GM18870 (cell line): Measurements from ENCODE around the gene TMEM63C.

Experiments used
- ATAC-seq: cut with Tn5 transposase; IDR thresholded peaks from one replicate; pipeline ENCODE4 v1.9.1; 2021; ENCODE audit warnings: moderate library complexity; ENCODE audit not compliant: unreplicated experiment

Gene TMEM63C

DNA sequence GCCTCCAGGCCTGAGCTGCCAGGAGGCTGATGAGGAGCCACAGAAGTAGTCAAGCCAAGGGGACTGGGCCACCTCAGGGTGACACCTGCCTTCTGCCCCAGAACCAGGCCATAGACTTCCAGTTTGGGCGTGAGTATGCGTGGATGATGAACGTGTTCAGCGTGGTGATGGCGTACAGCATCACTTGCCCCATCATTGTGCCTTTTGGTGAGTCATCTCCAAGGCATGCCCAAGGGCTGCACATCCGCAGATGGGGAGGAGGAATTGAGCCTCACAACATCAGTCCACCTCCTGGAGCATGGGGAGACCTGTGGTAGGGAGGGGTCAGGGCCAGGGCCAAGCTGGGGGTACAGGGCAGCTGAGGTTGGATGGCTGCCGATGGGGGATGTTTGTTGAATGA is 67.1 kb downstream of the TMEM63C start:
- ATAC-seq = no peak

GRCh38 chr14:77249286-77249685 is 67.7 kb downstream of the TMEM63C start:
- no peak for ATAC-seq

GRCh38 chr14:77250927-77251326 is 69.3 kb downstream of the TMEM63C start:
- no peak for ATAC-seq

GRCh38 chr14:77251870-77252269 is 70.3 kb downstream of the TMEM63C start:
- ATAC-seq = no peak

DNA sequence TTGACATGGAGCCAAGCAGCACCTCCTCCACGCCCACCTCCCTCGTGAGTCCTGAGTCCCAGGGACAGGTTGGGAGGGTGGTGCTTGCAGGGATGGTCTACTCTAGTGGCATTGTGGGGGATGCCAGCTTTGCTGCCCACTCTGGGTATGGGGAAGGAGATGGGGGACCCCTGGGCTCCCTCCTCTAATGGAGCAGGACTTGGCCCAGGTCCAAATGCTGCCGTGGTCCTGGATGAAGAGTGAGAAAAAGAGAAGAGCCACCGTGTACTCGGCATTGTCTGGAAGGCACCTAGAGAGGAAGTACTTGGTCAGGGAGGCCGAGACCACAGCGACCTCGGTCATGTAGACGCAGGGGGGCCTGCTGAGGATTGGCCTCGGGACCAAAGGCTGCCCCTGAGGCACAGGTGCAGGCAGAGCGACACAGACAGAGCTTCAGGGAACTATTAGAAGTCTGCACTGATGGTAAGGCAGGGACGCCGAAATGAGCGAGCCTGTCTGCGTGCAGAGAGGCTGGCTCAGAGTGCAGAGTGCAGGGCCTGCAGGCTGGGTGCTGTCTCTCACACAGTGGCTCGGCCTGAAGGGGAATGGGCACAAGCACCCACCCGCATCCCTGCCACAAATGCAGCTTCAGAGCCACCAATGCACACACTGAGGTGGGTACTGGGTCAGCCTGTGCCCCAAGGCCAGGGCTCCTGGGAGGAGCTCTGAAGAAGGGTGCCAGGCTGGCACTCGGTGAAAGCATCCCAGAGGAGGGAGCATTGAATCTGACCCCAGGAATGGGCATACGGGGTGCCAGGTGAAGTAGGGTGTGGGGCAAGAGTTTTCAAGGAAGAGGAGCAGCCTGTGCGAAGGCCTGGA is 72.0 kb downstream of the TMEM63C start:
- ATAC-seq = no peak

GRCh38 chr14:77256694-77257093 is 75.1 kb downstream of the TMEM63C start:
- no peak for ATAC-seq

DNA sequence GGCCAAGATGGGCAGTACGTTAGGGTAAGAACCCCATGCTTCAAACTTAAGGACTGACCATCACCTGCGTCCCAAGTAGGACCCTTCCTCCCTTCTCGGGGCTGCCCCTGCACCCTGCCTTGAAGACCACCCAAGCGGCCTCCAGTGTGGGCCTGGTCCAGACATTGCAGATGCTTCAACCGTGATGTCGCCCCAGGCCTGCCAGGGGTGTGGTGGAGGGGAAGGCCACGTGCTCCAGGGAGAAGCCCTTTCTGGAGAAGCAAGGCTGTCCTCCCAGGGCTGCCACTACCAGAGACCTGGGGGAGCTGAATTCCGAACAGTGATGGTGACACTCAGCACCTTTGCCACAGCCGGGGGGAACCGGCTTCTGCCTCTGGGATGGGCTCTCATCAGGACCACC is 76.1 kb downstream of the TMEM63C start:
- no peak for ATAC-seq

- ATAC-seq = no peak
Measured at GRCh38 chr14:77258566-77258965, 77.0 kb downstream of the TMEM63C start.

GRCh38 chr14:77259025-77259715 is 77.6 kb downstream of the TMEM63C start:
- no peak for ATAC-seq

DNA sequence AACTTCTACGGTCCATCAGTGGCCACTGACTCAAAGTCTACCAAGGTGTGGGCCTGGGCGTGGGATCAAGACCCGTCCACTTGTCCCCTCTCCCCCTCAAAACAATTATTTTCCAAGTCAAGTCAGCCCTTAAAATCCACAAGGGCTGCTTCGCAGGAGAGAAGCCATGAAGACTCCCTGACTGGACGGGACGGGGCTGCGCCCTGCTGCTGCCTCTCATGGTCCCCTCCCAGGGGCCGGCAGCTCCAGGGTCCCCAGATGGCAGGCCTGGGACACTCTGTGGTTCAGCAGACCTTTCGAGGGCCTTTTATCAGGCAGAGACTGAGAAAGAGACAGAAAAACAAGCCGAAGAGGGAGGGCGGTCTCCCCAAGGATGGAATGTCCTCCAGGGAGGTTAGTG is 78.6 kb downstream of the TMEM63C start:
- no peak for ATAC-seq

GRCh38 chr14:77260631-77261030 is 79.0 kb downstream of the TMEM63C start:
- no peak for ATAC-seq

GRCh38 chr14:77264466-77265186 is 83.0 kb downstream of the TMEM63C start:
- no peak for ATAC-seq

DNA sequence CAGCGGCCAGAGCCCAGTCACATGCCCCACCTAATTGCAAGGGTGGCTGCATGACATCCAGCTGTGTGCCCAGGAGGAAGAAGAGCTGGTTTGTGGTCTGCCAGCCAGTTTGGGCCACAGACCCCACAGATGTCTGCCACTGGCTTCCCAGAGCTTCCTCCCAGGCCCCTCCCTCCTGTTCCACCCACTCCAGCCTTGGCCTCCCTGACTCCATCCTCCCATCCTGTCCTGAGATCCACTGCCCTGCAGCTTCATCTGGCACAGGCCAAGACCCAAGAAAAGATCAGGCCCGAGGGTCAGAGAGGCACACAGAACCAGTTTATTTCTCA is 83.6 kb downstream of the TMEM63C start:
- no peak for ATAC-seq

DNA sequence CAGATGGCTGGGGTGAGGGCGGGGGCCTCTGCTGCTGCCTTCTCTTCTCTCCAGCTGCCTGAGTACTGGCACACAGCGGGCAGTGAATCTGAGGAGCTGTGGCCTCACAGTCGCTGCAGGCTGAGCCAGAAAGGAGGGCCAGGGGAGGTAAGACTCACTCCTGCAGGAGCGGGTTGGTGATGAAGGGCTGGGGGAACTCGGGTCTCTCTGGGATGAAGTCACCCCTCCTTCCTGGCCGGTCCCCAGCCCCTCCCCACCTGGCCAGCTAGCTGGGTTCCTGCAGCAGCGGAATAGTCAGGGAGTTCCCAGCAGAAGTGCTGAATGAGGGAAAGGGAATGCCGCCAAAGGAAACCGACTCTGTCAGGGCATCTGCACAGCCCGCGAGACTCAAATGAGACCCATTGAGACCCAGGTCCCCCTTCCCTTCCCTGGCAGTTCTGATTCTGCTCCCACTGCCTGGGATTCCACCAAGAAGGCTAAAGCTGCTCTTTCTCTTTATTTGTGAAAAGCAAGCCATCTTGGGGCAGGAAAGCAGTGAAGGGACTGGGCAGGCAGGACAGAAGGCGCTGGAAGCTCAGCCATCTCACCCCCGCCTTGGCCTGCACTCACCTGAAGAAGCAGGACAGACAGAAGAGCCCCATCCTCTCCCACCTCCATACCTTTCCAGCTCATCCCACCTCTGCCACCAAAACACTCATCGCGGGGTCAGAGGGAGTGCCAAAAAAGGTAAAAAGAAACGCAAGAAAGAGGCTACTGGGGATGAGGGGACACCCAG is 84.2 kb downstream of the TMEM63C start:
- no peak for ATAC-seq

DNA sequence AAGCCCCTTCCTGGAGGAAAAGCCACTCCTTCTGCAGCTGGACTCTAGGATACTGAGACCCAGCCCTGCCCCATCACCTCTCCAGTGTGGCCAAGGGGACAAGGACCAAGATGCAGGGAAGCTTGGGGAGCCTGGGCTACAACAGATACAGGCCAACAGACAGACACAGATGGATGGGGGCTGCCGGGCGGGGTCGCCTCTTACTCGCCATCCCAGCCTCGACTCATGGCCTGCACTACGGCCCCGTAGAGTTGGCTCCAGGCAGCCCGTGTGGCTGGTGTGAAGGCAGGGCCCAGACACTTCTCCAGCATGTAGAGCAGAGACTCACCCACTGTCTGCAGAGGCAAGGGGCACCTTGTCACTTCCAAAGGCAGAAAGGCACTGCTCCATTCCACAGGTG is 84.7 kb downstream of the TMEM63C start:
- ATAC-seq = no peak

DNA sequence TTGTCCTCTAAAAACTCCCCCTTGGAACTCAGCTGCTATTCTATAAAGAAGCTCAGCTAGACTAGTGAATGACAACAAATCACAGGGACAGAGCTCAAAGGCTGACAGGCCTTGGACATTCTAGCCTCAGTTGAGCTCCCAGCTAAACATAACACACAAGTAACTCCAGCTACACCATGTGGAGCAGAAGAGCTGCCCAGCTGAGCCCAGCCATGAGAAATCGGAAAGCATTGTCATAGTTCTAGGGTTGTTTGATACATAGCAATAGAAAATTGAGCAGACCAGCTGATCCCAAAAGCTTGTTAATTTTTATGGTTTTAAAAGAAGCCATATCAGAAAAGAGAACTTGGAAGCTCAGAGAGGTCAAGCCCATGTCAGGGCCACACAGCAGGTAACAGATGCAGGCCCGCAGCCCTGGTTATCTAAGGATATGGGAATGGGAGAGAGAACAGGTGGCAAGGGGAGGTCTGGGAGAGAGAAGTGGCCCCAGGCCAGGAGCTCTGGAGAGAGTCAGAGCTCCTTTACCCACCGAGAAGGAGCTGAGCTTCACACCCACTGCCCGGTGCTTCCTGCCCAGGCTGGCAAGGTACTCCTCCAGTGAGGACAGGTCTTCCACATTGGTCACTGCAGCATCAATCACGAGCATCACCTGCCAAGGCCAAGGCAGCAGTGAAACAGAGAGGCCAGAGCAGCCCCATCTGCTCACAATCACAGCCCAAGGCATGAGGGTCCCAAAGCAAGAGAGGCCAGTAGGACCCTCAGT is 86.5 kb downstream of the TMEM63C start:
- ATAC-seq = no peak

DNA sequence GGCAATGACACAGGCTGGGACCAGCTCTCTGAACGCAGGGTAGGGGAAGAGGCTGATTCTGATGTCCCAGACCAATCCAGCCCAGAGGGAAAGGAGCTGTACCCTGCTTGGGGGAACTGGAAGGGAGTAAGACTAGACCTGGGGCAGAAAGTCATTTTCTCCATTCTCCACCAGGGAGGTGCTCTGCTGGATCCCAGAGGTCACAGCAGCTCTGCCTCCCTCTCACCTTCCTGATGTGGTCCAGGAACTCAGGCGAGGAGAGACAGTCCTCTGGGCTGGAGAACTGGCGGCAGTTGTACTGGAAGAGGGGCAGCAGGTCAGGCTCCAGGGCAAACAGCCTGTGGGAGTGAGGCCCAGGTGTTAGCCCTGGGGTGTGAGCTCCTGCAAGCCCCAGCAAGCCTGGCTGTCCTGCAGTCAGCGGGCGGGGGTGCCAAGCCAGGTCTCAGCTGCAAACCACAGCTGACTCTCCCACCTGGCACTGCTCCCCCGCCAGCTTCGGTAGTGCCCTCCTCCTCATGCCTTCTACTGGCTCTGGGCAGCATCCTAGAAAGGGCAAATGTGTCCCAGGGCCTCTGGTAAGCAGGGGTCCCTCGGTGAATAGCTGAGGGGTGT is 87.5 kb downstream of the TMEM63C start:
- ATAC-seq = no peak

GRCh38 chr14:77270361-77271112 is 88.9 kb downstream of the TMEM63C start:
- ATAC-seq = no peak

DNA sequence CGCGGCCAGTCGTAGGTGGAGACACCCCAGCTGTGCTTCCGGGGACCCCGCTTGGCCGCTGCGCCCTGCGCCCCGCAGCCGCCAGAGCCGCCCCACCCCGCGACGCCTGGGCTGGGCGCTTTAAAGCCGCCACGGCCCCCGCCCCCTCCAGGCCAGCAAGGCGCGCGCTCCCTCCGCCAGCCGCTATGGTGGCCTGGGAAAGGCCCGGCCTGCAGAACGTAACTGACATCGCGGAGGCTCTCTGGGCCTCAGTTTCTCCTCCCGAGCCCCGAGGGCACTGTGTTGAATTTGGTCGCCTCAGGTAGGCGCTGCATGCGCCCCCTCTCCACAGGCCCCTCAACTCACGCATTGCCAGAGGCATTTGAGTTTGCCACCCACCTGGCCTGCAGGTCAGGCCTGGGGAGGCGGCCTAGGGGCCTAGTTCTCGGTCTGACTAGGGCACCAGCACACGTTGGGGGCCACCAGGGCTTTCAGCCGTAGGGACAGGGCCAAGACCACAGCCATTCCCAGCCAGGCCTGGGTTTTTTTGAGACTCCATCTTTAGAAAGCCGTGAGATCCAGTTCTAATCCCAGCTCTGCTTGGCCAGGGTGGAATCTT is 89.6 kb downstream of the TMEM63C start, which contains the start of gene NGB:
NGB (minus strand) TSS at position 94 of the 598 bp plus-strand sequence. CDS start 269 bp downstream, outside the sequence.
- ATAC-seq = no peak
